H1 (cell line): Measurements from ENCODE around the gene CLASP2. TPM values are rescaled to one million over a fixed set of nuclear protein-coding genes. Genes with fewer than 3 reads are reported as not detected.

Experiments used
- CTCF ChIA-PET: fragments of 300-600 bp; sonication (Branson Sonifier 250); formaldehyde crosslinking; loops from one replicate; lab custom pipeline; 2021; ENCODE audit not compliant: partially characterized antibody; lab: Charles Lee
- POLR2A ChIA-PET: fragments of 300-600 bp; sonication (Branson Sonifier 250); formaldehyde crosslinking; loops from one replicate; lab custom pipeline; 2021; ENCODE audit warnings: inconsistent platforms; ENCODE audit not compliant: partially characterized antibody; lab: Charles Lee
- DNase-seq, 2 experiments: peaks; one replicate each; pipeline versions ENCODE4 v3.0.0 to v3.0.0-alpha.2; 2010 to 2022; ENCODE audit warnings: low spot score in 2 of 2, low read depth in 1 of 2, mixed read lengths in 1 of 2
- FAIRE-seq: peaks from 2 replicates; lab custom pipeline; 2011; peaks lifted over from hg19 to GRCh38; lab: Jason Lieb, UNC
- H2AFZ ChIP-seq: 2 replicates; pipeline ENCODE4 v1.8.1; 2012; ENCODE audit warnings: low read length, inconsistent platforms
- H2AK5ac ChIP-seq: 2 replicates; pipeline ENCODE4 v1.6.1; 2013; ENCODE audit warnings: low read depth, low read length
- H2BK120ac ChIP-seq: replicated peaks from 2 replicates; pipeline ENCODE3; 2013; ENCODE audit warnings: low read depth, low read length, inconsistent platforms
- H2BK12ac ChIP-seq: 2 replicates; pipeline ENCODE4 v1.6.1; 2013; ENCODE audit warnings: low read depth, low read length
- H2BK15ac ChIP-seq: 2 replicates; pipeline ENCODE4 v1.6.1; 2013; ENCODE audit warnings: low read length
- H2BK20ac ChIP-seq: 2 replicates; pipeline ENCODE4 v1.6.1; 2013; ENCODE audit warnings: low read length
- H2BK5ac ChIP-seq: 2 replicates; pipeline ENCODE4 v1.6.1; 2013; ENCODE audit warnings: low read depth, low read length
- H3K14ac ChIP-seq: 2 replicates; pipeline ENCODE4 v1.6.1; 2013; ENCODE audit warnings: inconsistent platforms; ENCODE audit not compliant: insufficient read length
- H3K18ac ChIP-seq: 2 replicates; pipeline ENCODE4 v1.6.1; 2013; ENCODE audit warnings: low read length; ENCODE audit errors: extremely low read depth
- H3K23ac ChIP-seq: 2 replicates; pipeline ENCODE4 v1.6.1; 2013; ENCODE audit warnings: inconsistent platforms; ENCODE audit not compliant: insufficient read length
- H3K23me2 ChIP-seq: 2 replicates; pipeline ENCODE4 v1.6.1; 2013; ENCODE audit warnings: low read depth, low read length
- H3K27ac ChIP-seq: 2 replicates; pipeline ENCODE4 v1.6.1; 2011; ENCODE audit warnings: low read depth, low read length, inconsistent platforms
- H3K27me3 ChIP-seq, 4 experiments: replicated peaks in 1 of 4; 1 replicate in 1 of 4; 2 replicates in 3 of 4; pipeline versions ENCODE4 v1.6.1 to v1.8.1; 2011 to 2013; ENCODE audit warnings: low read length in 3 of 4, mild to moderate bottlenecking in 3 of 4, inconsistent platforms in 2 of 4, mixed read lengths in 2 of 4, moderate library complexity in 1 of 4; ENCODE audit not compliant: control insufficient read depth in 3 of 4, insufficient read depth in 3 of 4; ENCODE audit errors: extremely low read depth in 1 of 4
- H3K36me3 ChIP-seq, 4 experiments: 2 replicates each; pipeline versions ENCODE4 v1.6.1 to v1.8.1; 2011 to 2013; ENCODE audit warnings: mild to moderate bottlenecking in 4 of 4, low read length in 3 of 4, moderate library complexity in 2 of 4, control low read depth in 1 of 4, inconsistent platforms in 1 of 4; ENCODE audit not compliant: insufficient read depth in 4 of 4, control insufficient read depth in 2 of 4
- H3K4ac ChIP-seq: replicated peaks from 2 replicates; pipeline ENCODE3; 2013; ENCODE audit warnings: low read length, low read depth, mixed read lengths, inconsistent platforms; ENCODE audit not compliant: insufficient read length
- H3K4me1 ChIP-seq, 4 experiments: replicated peaks in 1 of 4; 1 replicate in 1 of 4; 2 replicates in 3 of 4; pipeline versions ENCODE4 v1.6.1 to v1.8.1; 2011 to 2013; ENCODE audit warnings: low read length in 3 of 4, inconsistent platforms in 2 of 4, mixed read lengths in 1 of 4; ENCODE audit not compliant: insufficient read depth in 4 of 4, control insufficient read depth in 3 of 4
- H3K4me2 ChIP-seq, 2 experiments: 2 replicates each; pipeline versions ENCODE4 v1.6.1 to v1.8.1; 2011 to 2013; ENCODE audit warnings: low read depth in 2 of 2, low read length in 2 of 2, control low read depth in 1 of 2, inconsistent platforms in 1 of 2, mild to moderate bottlenecking in 1 of 2; ENCODE audit not compliant: insufficient read depth in 1 of 2
- H3K4me3 ChIP-seq, 4 experiments: fragments of 200-600, 300-600 bp in 1 of 4; sonication (generic), shearing (Covaris generic), sonication (Bioruptor Twin) in 1 of 4; 2 replicates each; pipeline versions ENCODE4 v1.5.1 to v1.8.1; 2011 to 2016; ENCODE audit warnings: low read length in 4 of 4, low read depth in 3 of 4, control low read depth in 2 of 4, inconsistent platforms in 2 of 4, mild to moderate bottlenecking in 2 of 4, mixed read lengths in 1 of 4, moderate library complexity in 1 of 4; ENCODE audit not compliant: insufficient read depth in 2 of 4; ENCODE audit errors: extremely low read depth in 1 of 4
- H3K56ac ChIP-seq: replicated peaks from 2 replicates; pipeline ENCODE3; 2013; ENCODE audit warnings: low read depth, mild to moderate bottlenecking, mixed read lengths, low read length, inconsistent platforms; ENCODE audit not compliant: insufficient read length
- H3K79me1 ChIP-seq: 2 replicates; pipeline ENCODE4 v1.6.1; 2013; ENCODE audit warnings: low read depth, low read length, control low read depth
- H3K79me2 ChIP-seq, 2 experiments: 2 replicates each; pipeline versions ENCODE4 v1.6.1 to v1.8.1; 2012 to 2013; ENCODE audit warnings: low read length in 2 of 2, mild to moderate bottlenecking in 2 of 2, inconsistent platforms in 1 of 2; ENCODE audit not compliant: insufficient read depth in 2 of 2, control insufficient read depth in 1 of 2
- H3K9ac ChIP-seq, 4 experiments: replicated peaks in 1 of 4; 1 replicate in 1 of 4; 2 replicates in 3 of 4; pipeline versions ENCODE4 v1.6.1 to v1.8.1; 2011 to 2013; ENCODE audit warnings: low read depth in 3 of 4, low read length in 3 of 4, control low read depth in 2 of 4, mild to moderate bottlenecking in 2 of 4, moderate library complexity in 2 of 4, inconsistent platforms in 1 of 4; ENCODE audit errors: extremely low read depth in 1 of 4
- H3K9me3 ChIP-seq, 2 experiments: 2 replicates each; pipeline versions ENCODE4 v1.6.1 to v1.8.1; 2012 to 2013; ENCODE audit warnings: mild to moderate bottlenecking in 2 of 2, moderate library complexity in 2 of 2, control low read depth in 1 of 2, inconsistent platforms in 1 of 2, low read depth in 1 of 2, low read length in 1 of 2, mixed read lengths in 1 of 2; ENCODE audit not compliant: insufficient read depth in 2 of 2
- H4K20me1 ChIP-seq, 2 experiments: replicated peaks in 1 of 2; 2 replicates each; pipeline versions ENCODE3 to v1.8.1; 2011 to 2013; ENCODE audit warnings: inconsistent platforms in 2 of 2, low read length in 2 of 2, mild to moderate bottlenecking in 1 of 2; ENCODE audit not compliant: insufficient read depth in 2 of 2, control insufficient read depth in 1 of 2
- H4K5ac ChIP-seq: 2 replicates; pipeline ENCODE4 v1.6.1; 2013; ENCODE audit warnings: low read length, low read depth, mixed read lengths, inconsistent platforms; ENCODE audit not compliant: insufficient read length
- H4K8ac ChIP-seq: 2 replicates; pipeline ENCODE4 v1.8.0; 2013; ENCODE audit warnings: mild to moderate bottlenecking, moderate library complexity, low read length, inconsistent platforms; ENCODE audit not compliant: insufficient read depth; ENCODE audit errors: extremely low read depth
- H4K91ac ChIP-seq: replicated peaks from 2 replicates; pipeline ENCODE3; 2013; ENCODE audit warnings: low read length, mixed read lengths, inconsistent platforms; ENCODE audit not compliant: insufficient read length
- CBX5 ChIP-seq: fragments of 300-800, 300-1000 bp; sonication (generic); IDR thresholded peaks from 2 replicates; pipeline ENCODE4 v1.7.1; 2016; ENCODE audit warnings: antibody characterized with exemption, low read length, low read depth
- CREB1 ChIP-seq: IDR thresholded peaks from 2 replicates; pipeline ENCODE4 v1.6.1; 2012; ENCODE audit warnings: inconsistent platforms
- EP300 ChIP-seq, 2 experiments: IDR thresholded peaks; 1 replicate in 1 of 2; 2 replicates in 1 of 2; pipeline ENCODE4 v1.6.1; 2011 to 2012; ENCODE audit warnings: low read depth in 2 of 2, low read length in 2 of 2, mild to moderate bottlenecking in 2 of 2, borderline replicate concordance in 1 of 2, inconsistent platforms in 1 of 2, moderate library complexity in 1 of 2
- GABPA ChIP-seq: IDR thresholded peaks from 2 replicates; pipeline ENCODE4 v1.6.1; 2011; ENCODE audit warnings: mild to moderate bottlenecking, low read length, moderate library complexity, borderline replicate concordance; ENCODE audit not compliant: insufficient read depth
- JUND ChIP-seq: IDR thresholded peaks from 2 replicates; pipeline ENCODE4 v1.6.1; 2011; ENCODE audit warnings: mild to moderate bottlenecking, improper control_type of control experiment, low read length
- KDM4A ChIP-seq: IDR thresholded peaks from one replicate; pipeline ENCODE4 v1.7.1; 2012; ENCODE audit warnings: low read depth, mild to moderate bottlenecking, moderate library complexity, low read length, inconsistent platforms; ENCODE audit not compliant: severe bottlenecking
- NANOG ChIP-seq: IDR thresholded peaks from 2 replicates; pipeline ENCODE4 v1.6.1; 2011; ENCODE audit warnings: low read length, low read depth, mild to moderate bottlenecking, inconsistent platforms; ENCODE audit not compliant: insufficient read depth, poor library complexity, severe bottlenecking
- POU5F1 ChIP-seq: IDR thresholded peaks from 2 replicates; pipeline ENCODE4 v1.6.1; 2011; ENCODE audit warnings: low read depth, mild to moderate bottlenecking, low read length, moderate library complexity
- RAD21 ChIP-seq, 2 experiments: IDR thresholded peaks in 1 of 2; conservative IDR thresholded peaks in 1 of 2; 2 replicates each; pipeline ENCODE4 v1.6.1; 2011; ENCODE audit warnings: low read depth in 2 of 2, low read length in 2 of 2, improper control_type of control experiment in 1 of 2, inconsistent platforms in 1 of 2, mild to moderate bottlenecking in 1 of 2, moderate library complexity in 1 of 2
- RFX5 ChIP-seq: IDR thresholded peaks from 2 replicates; pipeline ENCODE4 v1.6.1; 2011; ENCODE audit warnings: low read depth, low read length, improper control_type of control experiment, borderline replicate concordance
- RNF2 ChIP-seq: fragments of 200-900, 300-1000 bp; sonication (generic); IDR thresholded peaks from 2 replicates; pipeline ENCODE4 v1.7.1; 2016; ENCODE audit warnings: borderline replicate concordance, low read depth, mild to moderate bottlenecking, antibody characterized with exemption, low read length; ENCODE audit not compliant: poor library complexity, severe bottlenecking; ENCODE audit errors: missing control alignments
- RXRA ChIP-seq: IDR thresholded peaks from 2 replicates; pipeline ENCODE4 v1.6.1; 2011; ENCODE audit warnings: low read depth, mild to moderate bottlenecking, low read length, moderate library complexity; ENCODE audit not compliant: insufficient read depth
- SAP30 ChIP-seq: fragments of 300-600 bp; sonication (generic); IDR thresholded peaks from 2 replicates; pipeline ENCODE4 v1.7.1; 2012; ENCODE audit warnings: low read length, moderate library complexity, mild to moderate bottlenecking, inconsistent platforms; ENCODE audit not compliant: insufficient read depth, insufficient replicate concordance
- SP1 ChIP-seq: IDR thresholded peaks from 2 replicates; pipeline ENCODE4 v1.6.1; 2011; ENCODE audit warnings: low read depth, low read length
- TCF12 ChIP-seq: IDR thresholded peaks from 2 replicates; pipeline ENCODE4 v1.6.1; 2011; ENCODE audit warnings: low read depth, mild to moderate bottlenecking, low read length
- polyA plus RNA-seq, 7 experiments: library from polyadenylated mRNA; depleted of rRNA in 3 of 7; stranded (reverse) in 5 of 7; unstranded in 2 of 7; fragments of >200 nt in 5 of 7; fragments of 200-250 nt in 2 of 7; gene quantifications; 1 replicate in 5 of 7; 2 replicates in 1 of 7; 4 replicates in 1 of 7; pipeline versions ENCODE4 v1.2.1 to v1.2.3, GENCODE V29; 2011 to 2013; ENCODE audit warnings: missing spikeins in 2 of 7, mixed read lengths in 2 of 7
- total RNA-seq: library from RNA; stranded (reverse); fragmentation: NEBNext Ultra II Directional; extraction: Animal tissue kit (Norgen Biotek cat#: 25700); gene quantifications from 2 replicates; pipeline ENCODE4 v1.2.1, GENCODE V29; 2021

The CLASP2 gene
- total and polyA plus RNA-seq, 2 of the 8 experiments (the other 6 are each of a cell fraction or from before 2014, with no cell fraction given), result 21.7 to 58.0 TPM

GRCh38 chr3:33505027-33505426, 213.0 kb downstream of the CLASP2 start:
- POLR2A ChIA-PET, result no interaction called here
- FAIRE-seq (no peak), DNase-seq (no peak)
- Histone ChIP-seq H4K8ac (no peak overlapping the region), H3K4me1 (no peaks in the 10 kb centered on the region), H3K79me1 (no peaks in the 10 kb centered on the region), H3K18ac (no peak overlapping the region), H3K4me3 (no peak overlapping the region), H3K9ac (no peak overlapping the region), H3K23me2 (no peaks in the 10 kb centered on the region), H3K4ac (no peak overlapping the region), H4K91ac (no peak overlapping the region), H3K9me3 (peaks cover 17 to 20% of the 10 kb centered on the region in 2 experiments), H4K5ac (no peak overlapping the region), H2BK15ac (no peak overlapping the region), H3K27me3 (peaks cover 0 to 2% (median 0%) of the 10 kb centered on the region in 4 experiments; a peak in 1 of 7 replicates), H3K79me2 (no peaks in the 10 kb centered on the region), H2BK12ac (no peak overlapping the region), H2BK5ac (no peak overlapping the region), H3K36me3 (peaks cover 6 to 30% (median 18%) of the 10 kb centered on the region in 4 experiments; a peak in 6 of 8 replicates), H4K20me1 (no peaks in the 10 kb centered on the region), H2BK20ac (no peak overlapping the region), H3K56ac (no peak overlapping the region), H2BK120ac (no peak overlapping the region), H3K27ac (no peak overlapping the region), H3K14ac (no peak overlapping the region), H3K4me2 (no peak overlapping the region), H2AK5ac (no peak overlapping the region), H2AFZ (no peak overlapping the region), H3K23ac (no peak overlapping the region)
- CTCF ChIA-PET, result no interaction called here
- no peak for TF ChIP-seq SAP30
- TF ChIP-seq RAD21 (IDR thresholded peaks at IDR 0.05 in 1 of 2, conservative IDR thresholded peaks at IDR 0.05 in 1 of 2; ENCODE audit: low read depth in 2 of 2, low read length in 2 of 2), result no peak
- TF ChIP-seq SP1, result no peak
- no peak for TF ChIP-seq RFX5
- TF ChIP-seq JUND, result no peak
- TF ChIP-seq RXRA, result no peak
- no peak for TF ChIP-seq CREB1
- no peak for TF ChIP-seq CBX5
- TF ChIP-seq POU5F1, result no peak
- no peak for TF ChIP-seq EP300 (IDR thresholded peaks at IDR 0.05; ENCODE audit: borderline replicate concordance in 1 of 2, low read depth in 2 of 2, low read length in 2 of 2)
- no peak for TF ChIP-seq GABPA
- no peak for TF ChIP-seq KDM4A
- no peak for TF ChIP-seq RNF2
- no peak for TF ChIP-seq TCF12
- no peak for TF ChIP-seq NANOG
